GM10266 (cell line): ENCODE results near the gene PDLIM4.

Source experiments
- DNase-seq: peaks from one replicate; pipeline ENCODE4 v3.0.0; 2012; ENCODE audit errors: extremely low spot score
- TF ChIP-seq, protein P1 (sequence below): IDR thresholded peaks from 2 replicates; pipeline ENCODE4 v1.5.1; 2012; ENCODE audit warnings: mild to moderate bottlenecking, low read depth; ENCODE audit not compliant: control insufficient read depth, insufficient read depth; ENCODE audit errors: missing control alignments

PDLIM4 gene, protein sequence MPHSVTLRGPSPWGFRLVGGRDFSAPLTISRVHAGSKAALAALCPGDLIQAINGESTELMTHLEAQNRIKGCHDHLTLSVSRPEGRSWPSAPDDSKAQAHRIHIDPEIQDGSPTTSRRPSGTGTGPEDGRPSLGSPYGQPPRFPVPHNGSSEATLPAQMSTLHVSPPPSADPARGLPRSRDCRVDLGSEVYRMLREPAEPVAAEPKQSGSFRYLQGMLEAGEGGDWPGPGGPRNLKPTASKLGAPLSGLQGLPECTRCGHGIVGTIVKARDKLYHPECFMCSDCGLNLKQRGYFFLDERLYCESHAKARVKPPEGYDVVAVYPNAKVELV

DNA sequence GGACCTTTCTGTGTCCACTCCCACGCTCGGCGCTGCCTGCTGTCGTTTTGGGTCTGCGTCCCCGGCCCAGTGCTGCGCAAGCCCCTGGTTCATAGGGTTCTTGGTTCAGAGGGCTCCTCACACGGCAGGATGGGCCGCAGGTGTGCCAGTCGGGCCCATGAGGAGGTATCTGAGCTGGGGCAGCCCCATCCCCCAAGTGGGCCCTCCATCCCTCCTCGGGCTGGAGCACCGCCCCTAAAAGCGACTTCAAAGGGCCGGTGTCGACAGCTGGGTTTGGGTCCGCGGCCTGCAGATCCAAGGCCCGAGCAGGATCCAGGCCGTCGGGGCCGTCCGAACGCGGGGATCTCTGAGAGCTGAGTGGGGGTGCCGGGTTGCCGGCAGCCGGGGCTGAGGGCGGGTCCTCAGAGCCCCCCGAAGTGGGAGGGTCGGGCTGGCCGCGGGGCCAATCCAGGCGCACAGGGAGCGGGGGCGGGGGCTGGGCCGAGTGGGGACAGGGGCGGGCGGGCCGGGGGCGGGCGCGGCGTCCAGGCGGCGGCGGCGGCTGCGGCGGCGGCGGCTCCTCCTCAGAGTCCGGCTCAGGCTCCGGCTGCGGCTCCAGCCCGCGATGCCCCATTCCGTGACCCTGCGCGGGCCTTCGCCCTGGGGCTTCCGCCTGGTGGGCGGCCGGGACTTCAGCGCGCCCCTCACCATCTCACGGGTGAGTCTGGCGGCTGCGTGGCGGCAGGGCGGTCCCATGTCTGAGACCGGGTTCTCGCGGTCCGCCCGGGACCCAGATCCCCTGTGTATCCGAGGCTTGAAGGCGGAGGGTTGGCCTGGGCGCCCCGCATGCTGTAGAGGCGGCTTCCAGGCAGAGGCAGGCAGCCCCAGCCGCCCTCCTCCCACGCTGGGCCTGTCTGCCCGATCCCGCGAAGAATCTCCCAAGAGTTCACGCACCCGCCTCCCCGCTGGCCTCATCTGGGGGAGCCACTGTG is at the start of gene PDLIM4:
Gene PDLIM4 (plus strand): TSS at position 566 of the 971 bp plus-strand sequence. CDS start 39 bp downstream, at position 605.
- DNase-seq = no peak
- TF ChIP-seq, protein P1, sequence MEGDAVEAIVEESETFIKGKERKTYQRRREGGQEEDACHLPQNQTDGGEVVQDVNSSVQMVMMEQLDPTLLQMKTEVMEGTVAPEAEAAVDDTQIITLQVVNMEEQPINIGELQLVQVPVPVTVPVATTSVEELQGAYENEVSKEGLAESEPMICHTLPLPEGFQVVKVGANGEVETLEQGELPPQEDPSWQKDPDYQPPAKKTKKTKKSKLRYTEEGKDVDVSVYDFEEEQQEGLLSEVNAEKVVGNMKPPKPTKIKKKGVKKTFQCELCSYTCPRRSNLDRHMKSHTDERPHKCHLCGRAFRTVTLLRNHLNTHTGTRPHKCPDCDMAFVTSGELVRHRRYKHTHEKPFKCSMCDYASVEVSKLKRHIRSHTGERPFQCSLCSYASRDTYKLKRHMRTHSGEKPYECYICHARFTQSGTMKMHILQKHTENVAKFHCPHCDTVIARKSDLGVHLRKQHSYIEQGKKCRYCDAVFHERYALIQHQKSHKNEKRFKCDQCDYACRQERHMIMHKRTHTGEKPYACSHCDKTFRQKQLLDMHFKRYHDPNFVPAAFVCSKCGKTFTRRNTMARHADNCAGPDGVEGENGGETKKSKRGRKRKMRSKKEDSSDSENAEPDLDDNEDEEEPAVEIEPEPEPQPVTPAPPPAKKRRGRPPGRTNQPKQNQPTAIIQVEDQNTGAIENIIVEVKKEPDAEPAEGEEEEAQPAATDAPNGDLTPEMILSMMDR = no peak

- no peak for DNase-seq
- TF ChIP-seq, protein P1 = no peak
Observed at GRCh38 chr5:132207778-132208177, 49.7 kb upstream of the PDLIM4 start.

GRCh38 chr5:132209131-132209530 is 48.4 kb upstream of the PDLIM4 start:
- DNase-seq = no peak
- TF ChIP-seq, protein P1 = no peak

GRCh38 chr5:132209901-132210545 is 47.5 kb upstream of the PDLIM4 start:
- no peak for DNase-seq
- TF ChIP-seq, protein P1 = no peak

DNA sequence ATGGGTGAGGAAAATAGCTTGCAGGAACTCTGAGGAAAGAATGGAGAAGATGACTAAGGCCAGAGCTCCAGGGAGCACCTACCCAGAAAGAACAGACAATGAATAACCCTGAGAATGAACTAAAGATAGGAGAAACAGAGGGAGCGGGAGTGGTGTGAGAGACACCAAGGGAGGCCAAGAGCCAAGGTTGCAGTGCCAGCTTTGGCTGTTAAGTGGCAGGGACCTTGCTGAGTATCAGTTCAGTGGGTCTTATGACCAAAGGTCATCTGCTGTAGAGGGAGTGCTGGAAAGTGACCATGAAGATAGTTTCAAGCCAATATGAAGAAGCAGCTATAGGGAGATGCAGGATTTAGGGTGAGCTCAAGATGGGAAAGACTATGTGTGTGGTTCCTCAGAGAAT is 46.6 kb upstream of the PDLIM4 start:
- no peak for DNase-seq
- TF ChIP-seq, protein P1 = no peak

DNA sequence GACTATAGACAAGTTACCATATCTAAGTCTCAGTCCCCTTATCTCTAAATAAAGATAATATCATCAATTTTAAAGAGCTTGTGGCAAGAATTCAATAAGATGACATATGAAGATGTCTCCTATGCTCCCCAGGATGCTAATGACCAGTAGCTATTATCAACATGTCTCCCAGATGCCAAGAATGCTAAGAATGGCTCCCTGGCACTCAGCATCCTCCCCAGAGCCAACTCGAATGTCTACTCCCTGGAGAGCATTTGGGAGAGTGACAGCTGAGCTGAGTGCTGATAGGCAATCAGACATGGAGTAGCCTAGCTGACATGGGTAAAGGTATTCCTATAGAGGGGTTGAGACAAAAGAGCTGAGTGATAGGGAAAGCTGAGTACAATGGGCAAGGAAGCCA is 45.7 kb upstream of the PDLIM4 start:
- TF ChIP-seq, protein P1 = no peak
- DNase-seq = no peak
